ENCODE measurements around the gene TDO2. TPM values are rescaled to one million over a fixed set of nuclear protein-coding genes. Genes with fewer than 3 reads are reported as not detected.

Gene TDO2
- polyA plus RNA-seq, 3 donors = not detected

- Mint-ChIP-seq H3K9me3 (peaks cover 0 to 3% (median 0%) of the 10 kb centered on the region in 7 donors), H3K36me3 (peaks cover 13 to 18% of the 10 kb centered on the region in 2 donors), H3K4me3 (no peak overlapping the region), H3K27me3 (ENCODE audit: low read depth in 3 of 3) (no peaks in the 10 kb centered on the region), H3K27ac (peak overlapping the region in 1 of 7 donors; percentile 40), H3K4me1 (no peaks in the 10 kb centered on the region)
- no peaks in the 10 kb centered on the region for H3K27me3 ChIP-seq (ENCODE audit: control insufficient read depth in 2 of 2, insufficient read depth in 2 of 2, low read length in 2 of 2)
- 83% methylated on average over 1 of the region's 1 CpG for WGBS (ENCODE audit: insufficient coverage)
- H3K9ac ChIP-seq (ENCODE audit: insufficient read depth, low read length, poor library complexity, severe bottlenecking) = no peak overlapping the region
- no peaks in the 10 kb centered on the region for H4K20me1 ChIP-seq (ENCODE audit: insufficient read depth, low read length)
- no peak overlapping the region for H3K27ac ChIP-seq (ENCODE audit: low read depth in 1 of 2, low read length in 2 of 2)
- peaks cover 4 to 23% of the 10 kb centered on the region in 2 donors for H3K36me3 ChIP-seq (replicated peaks in 1 of 2; ENCODE audit: control insufficient read depth in 1 of 2, insufficient read depth in 2 of 2, low read length in 2 of 2)
- no peak overlapping the region for H3K4me2 ChIP-seq (replicated peaks; ENCODE audit: extremely low read depth, low read length, poor library complexity, severe bottlenecking)
- no peak for DNase-seq
- no peaks in the 10 kb centered on the region for H3K4me1 ChIP-seq (ENCODE audit: control insufficient read depth in 1 of 2, insufficient read depth in 2 of 2, low read length in 2 of 2)
- intact Hi-C loops (cut with micrococcal nuclease) = no loop called here
- H3K79me2 ChIP-seq (ENCODE audit: insufficient read depth, low read length) = no peaks in the 10 kb centered on the region
- no peak for TF ChIP-seq CTCF (IDR thresholded peaks at IDR 0.05)
- H3K9me3 ChIP-seq (replicated peaks in 1 of 2; ENCODE audit: control insufficient read depth in 1 of 2, insufficient read depth in 1 of 2, low read length in 2 of 2) = no peaks in the 10 kb centered on the region
- no peak overlapping the region for H3K4me3 ChIP-seq (replicated peaks in 1 of 3; ENCODE audit: low read depth in 2 of 3, low read length in 3 of 3)
- H2AFZ ChIP-seq (ENCODE audit: insufficient read depth, low read depth, low read length, poor library complexity, severe bottlenecking) = no peak overlapping the region
Observed at GRCh38 chr4:155944516-155944915, 41.0 kb downstream of the TDO2 start.

GRCh38 chr4:155946486-155946885 lies 43.0 kb downstream of the TDO2 start:
- H3K27me3 Mint-ChIP-seq (ENCODE audit: low read depth in 3 of 3) = no peaks in the 10 kb centered on the region
- 90% methylated on average over 2 of the region's 4 CpGs for WGBS (ENCODE audit: insufficient coverage)
- no peak for DNase-seq
- H3K27me3 ChIP-seq (ENCODE audit: control insufficient read depth in 2 of 2, insufficient read depth in 2 of 2, low read length in 2 of 2) = no peaks in the 10 kb centered on the region
- H3K4me1 ChIP-seq (ENCODE audit: control insufficient read depth in 1 of 2, insufficient read depth in 2 of 2, low read length in 2 of 2) = no peaks in the 10 kb centered on the region
- no peak overlapping the region for H3K4me2 ChIP-seq (replicated peaks; ENCODE audit: extremely low read depth, low read length, poor library complexity, severe bottlenecking)
- peaks cover 0 to 3% (median 0%) of the 10 kb centered on the region in 7 donors for H3K9me3 Mint-ChIP-seq
- H3K4me3 Mint-ChIP-seq = no peak overlapping the region
- H3K79me2 ChIP-seq (ENCODE audit: insufficient read depth, low read length) = no peaks in the 10 kb centered on the region
- no peak for TF ChIP-seq CTCF (IDR thresholded peaks at IDR 0.05)
- no peaks in the 10 kb centered on the region for H3K9me3 ChIP-seq (replicated peaks in 1 of 2; ENCODE audit: control insufficient read depth in 1 of 2, insufficient read depth in 1 of 2, low read length in 2 of 2)
- no peaks in the 10 kb centered on the region for H4K20me1 ChIP-seq (ENCODE audit: insufficient read depth, low read length)
- H3K27ac ChIP-seq (ENCODE audit: low read depth in 1 of 2, low read length in 2 of 2) = no peak overlapping the region
- H3K4me3 ChIP-seq (replicated peaks in 1 of 3; ENCODE audit: low read depth in 2 of 3, low read length in 3 of 3) = no peak overlapping the region
- peaks cover 0 to 7% of the 10 kb centered on the region in 2 donors for H3K36me3 ChIP-seq (replicated peaks in 1 of 2; ENCODE audit: control insufficient read depth in 1 of 2, insufficient read depth in 2 of 2, low read length in 2 of 2)
- no peak overlapping the region for H3K27ac Mint-ChIP-seq
- H3K36me3 Mint-ChIP-seq = peaks cover 2 to 7% of the 10 kb centered on the region in 2 donors
- H2AFZ ChIP-seq (ENCODE audit: insufficient read depth, low read depth, low read length, poor library complexity, severe bottlenecking) = no peak overlapping the region
- peaks cover under 1% of the 10 kb centered on the region for H3K4me1 Mint-ChIP-seq
- intact Hi-C loops (cut with micrococcal nuclease) = no loop called here
- no peak overlapping the region for H3K9ac ChIP-seq (ENCODE audit: insufficient read depth, low read length, poor library complexity, severe bottlenecking)

Measured in CD14-positive monocyte (primary cell).